HK-2 (cell line): ENCODE measurements around the gene LOXL1.

ENCODE experiments used
- DNase-seq: peaks from one replicate; pipeline ENCODE4 v3.0.0-alpha.2; 2018; ENCODE audit not compliant: unreplicated experiment

LOXL1 gene

GRCh38 chr15:73899197-73900094 lies 26.8 kb upstream of the LOXL1 start:
- DNase-seq = no peak

GRCh38 chr15:73900095-73900712 lies 26.1 kb upstream of the LOXL1 start:
- DNase-seq = no peak

- no peak for DNase-seq
Observed at GRCh38 chr15:73901126-73901810, 25.0 kb upstream of the LOXL1 start.

- no peak for DNase-seq
Observed at GRCh38 chr15:73902121-73903020, 23.9 kb upstream of the LOXL1 start.

- DNase-seq = no peak
Observed at GRCh38 chr15:73904026-73904815, 22.0 kb upstream of the LOXL1 start.

GRCh38 chr15:73905225-73905827 lies 20.9 kb upstream of the LOXL1 start:
- DNase-seq = no peak

GRCh38 chr15:73906346-73907034 lies 19.8 kb upstream of the LOXL1 start:
- no peak for DNase-seq

GRCh38 chr15:73907035-73907408 lies 19.2 kb upstream of the LOXL1 start:
- no peak for DNase-seq

- peak; percentile 62 for DNase-seq
Observed at GRCh38 chr15:73908030-73908821, 18.0 kb upstream of the LOXL1 start.

GRCh38 chr15:73908822-73909122 lies 17.5 kb upstream of the LOXL1 start:
- DNase-seq = no peak

GRCh38 chr15:73909651-73910050 lies 16.6 kb upstream of the LOXL1 start:
- no peak for DNase-seq

GRCh38 chr15:73910522-73911303 lies 15.5 kb upstream of the LOXL1 start:
- no peak for DNase-seq

- DNase-seq = no peak
Observed at GRCh38 chr15:73912030-73912596, 14.1 kb upstream of the LOXL1 start.

GRCh38 chr15:73914145-73914544 lies 12.1 kb upstream of the LOXL1 start:
- no peak for DNase-seq

- no peak for DNase-seq
Observed at GRCh38 chr15:73915082-73915481, 11.2 kb upstream of the LOXL1 start.

GRCh38 chr15:73918784-73919183 lies 7.5 kb upstream of the LOXL1 start:
- DNase-seq = no peak

GRCh38 chr15:73919706-73920105 lies 6.6 kb upstream of the LOXL1 start:
- DNase-seq = no peak
